IMR-90 (cell line): ENCODE data around the gene PIGH. TPM values are rescaled to one million over a fixed set of nuclear protein-coding genes. Genes with fewer than 3 reads are reported as not detected.

Source experiments
- ATAC-seq: fragments of 200-7000 bp; cut with Tn5 transposase; 2 replicates; pipeline ENCODE4 v1.9.1; 2020; ENCODE audit warnings: low read depth, mild to moderate bottlenecking, moderate library complexity
- BruUV-seq: library from RNA; stranded (reverse); fragments of 400-500 nt; replicated peaks from 2 replicates; lab custom pipeline; 2021; lab: Mats Ljungman, UMichigan
- CTCF ChIA-PET: fragments of 300-600 bp; formaldehyde crosslinking; extraction: SDS; loops from one replicate; lab custom pipeline; 2021; ENCODE audit warnings: antibody characterized with exemption; lab: Yijun Ruan, JAX
- POLR2A ChIA-PET: fragments of 300-600 bp; sonication (Branson Sonifier 250); formaldehyde crosslinking; loops from one replicate; lab custom pipeline; 2022; ENCODE audit warnings: antibody characterized with exemption; ENCODE audit not compliant: unreplicated experiment; lab: Charles Lee
- DNase-seq: peaks from one replicate; pipeline ENCODE4 v3.0.0; 2013
- H2AFZ ChIP-seq: replicated peaks from 2 replicates; pipeline ENCODE3; 2013; ENCODE audit warnings: low read length, mild to moderate bottlenecking; ENCODE audit not compliant: poor library complexity
- H2AK5ac ChIP-seq: 2 replicates; pipeline ENCODE4 v1.6.1; 2013; ENCODE audit warnings: low read depth, low read length, inconsistent platforms
- H2AK9ac ChIP-seq: replicated peaks from 2 replicates; pipeline ENCODE3; 2013; ENCODE audit warnings: mild to moderate bottlenecking, low read depth, low read length, moderate library complexity; ENCODE audit not compliant: poor library complexity
- H2BK120ac ChIP-seq: 2 replicates; pipeline ENCODE4 v1.6.1; 2013; ENCODE audit warnings: low read depth, low read length, inconsistent platforms
- H2BK15ac ChIP-seq: 3 replicates; pipeline ENCODE4 v1.6.1; 2013; ENCODE audit warnings: low read depth, low read length, inconsistent platforms
- H2BK20ac ChIP-seq: 2 replicates; pipeline ENCODE4 v1.6.1; 2013; ENCODE audit warnings: low read depth, mild to moderate bottlenecking, inconsistent platforms, low read length, moderate library complexity
- H2BK5ac ChIP-seq: 2 replicates; pipeline ENCODE4 v1.6.1; 2013; ENCODE audit warnings: mild to moderate bottlenecking, low read depth, low read length, inconsistent platforms; ENCODE audit not compliant: poor library complexity, severe bottlenecking
- H3K14ac ChIP-seq: replicated peaks from 2 replicates; pipeline ENCODE4 v1.6.1; 2013; ENCODE audit warnings: low read depth, low read length, inconsistent platforms
- H3K18ac ChIP-seq: 2 replicates; pipeline ENCODE4 v1.6.1; 2013; ENCODE audit warnings: low read depth, low read length, control low read depth
- H3K23ac ChIP-seq: 2 replicates; pipeline ENCODE4 v1.6.1; 2013; ENCODE audit warnings: low read depth, low read length, inconsistent platforms
- H3K27ac ChIP-seq: 2 replicates; pipeline ENCODE4 v1.5.1; 2013; ENCODE audit warnings: mild to moderate bottlenecking, control low read depth, low read length; ENCODE audit not compliant: insufficient read depth
- H3K27me3 ChIP-seq: 2 replicates; pipeline ENCODE4 v1.6.1; 2013; ENCODE audit warnings: low read length; ENCODE audit not compliant: control insufficient read depth, insufficient read depth
- H3K36me3 ChIP-seq: 2 replicates; pipeline ENCODE4 v1.6.1; 2013; ENCODE audit warnings: low read length, mixed read lengths; ENCODE audit not compliant: control insufficient read depth, insufficient read depth
- H3K4ac ChIP-seq: 2 replicates; pipeline ENCODE4 v1.6.1; 2013; ENCODE audit warnings: low read depth, low read length, inconsistent platforms
- H3K4me1 ChIP-seq: 2 replicates; pipeline ENCODE4 v1.6.1; 2013; ENCODE audit warnings: low read length, mixed read lengths; ENCODE audit not compliant: control insufficient read depth, insufficient read depth
- H3K4me2 ChIP-seq: 2 replicates; pipeline ENCODE4 v1.6.1; 2013; ENCODE audit warnings: low read depth, mild to moderate bottlenecking, control low read depth, low read length, moderate library complexity
- H3K4me3 ChIP-seq: 2 replicates; pipeline ENCODE4 v1.5.1; 2013; ENCODE audit warnings: low read depth, mild to moderate bottlenecking, control low read depth, low read length, moderate library complexity; ENCODE audit not compliant: insufficient read depth
- H3K56ac ChIP-seq: 2 replicates; pipeline ENCODE4 v1.6.1; 2013; ENCODE audit warnings: low read length, inconsistent platforms; ENCODE audit not compliant: insufficient read depth; ENCODE audit errors: extremely low read depth
- H3K79me1 ChIP-seq, 2 experiments: 2 replicates each; pipeline ENCODE4 v1.6.1; 2013; ENCODE audit warnings: low read length in 2 of 2, inconsistent platforms in 1 of 2, low read depth in 1 of 2
- H3K9ac ChIP-seq: 2 replicates; pipeline ENCODE4 v1.6.1; 2013; ENCODE audit warnings: low read depth, low read length, control low read depth
- H3K9me1 ChIP-seq: 2 replicates; pipeline ENCODE4 v1.6.1; 2013; ENCODE audit warnings: low read length, inconsistent platforms; ENCODE audit not compliant: insufficient read depth
- H3K9me3 ChIP-seq: 2 replicates; pipeline ENCODE4 v1.6.1; 2013; ENCODE audit warnings: low read length; ENCODE audit not compliant: control insufficient read depth, insufficient read depth
- H4K20me1 ChIP-seq: 2 replicates; pipeline ENCODE4 v1.6.1; 2013; ENCODE audit warnings: low read length, inconsistent platforms; ENCODE audit not compliant: insufficient read depth
- H4K5ac ChIP-seq: 2 replicates; pipeline ENCODE4 v1.6.1; 2013; ENCODE audit warnings: mild to moderate bottlenecking, low read depth, low read length, control low read depth
- H4K8ac ChIP-seq, 2 experiments: 2 replicates each; pipeline ENCODE4 v1.6.1; 2013; ENCODE audit warnings: low read depth in 2 of 2, low read length in 2 of 2, control low read depth in 1 of 2, inconsistent platforms in 1 of 2
- H4K91ac ChIP-seq: 2 replicates; pipeline ENCODE4 v1.6.1; 2013; ENCODE audit warnings: low read depth, low read length, inconsistent platforms; ENCODE audit not compliant: insufficient read depth
- BHLHE40 ChIP-seq: fragments of 150-350 bp; IDR thresholded peaks from 2 replicates; pipeline ENCODE4 v1.6.1; 2016; ENCODE audit warnings: mild to moderate bottlenecking, low read depth, low read length
- CEBPB ChIP-seq: IDR thresholded peaks from 2 replicates; pipeline ENCODE4 v1.6.1; 2012; ENCODE audit warnings: low read depth, low read length, improper control_type of control experiment
- CHD1 ChIP-seq: IDR thresholded peaks from 2 replicates; pipeline ENCODE4 v1.6.1; 2012; ENCODE audit warnings: low read depth, low read length, improper control_type of control experiment
- FOS ChIP-seq: fragments of 150-350 bp; IDR thresholded peaks from 2 replicates; pipeline ENCODE4 v1.6.1; 2016; ENCODE audit warnings: low read depth, low read length
- MAFK ChIP-seq: IDR thresholded peaks from 2 replicates; pipeline ENCODE4 v1.6.1; 2012; ENCODE audit warnings: low read depth, low read length, improper control_type of control experiment
- MAZ ChIP-seq: IDR thresholded peaks from 2 replicates; pipeline ENCODE4 v1.6.1; 2012; ENCODE audit warnings: low read depth, mild to moderate bottlenecking, low read length, improper control_type of control experiment, moderate library complexity, borderline replicate concordance
- MXI1 ChIP-seq: IDR thresholded peaks from 2 replicates; pipeline ENCODE4 v1.6.1; 2012; ENCODE audit warnings: low read depth, mild to moderate bottlenecking, low read length, moderate library complexity, borderline replicate concordance
- NFE2L2 ChIP-seq: fragments of 150-350 bp; IDR thresholded peaks from 2 replicates; pipeline ENCODE4 v1.6.1; 2016; ENCODE audit warnings: low read depth, mild to moderate bottlenecking, low read length
- POLR2A ChIP-seq: IDR thresholded peaks from 2 replicates; pipeline ENCODE4 v1.6.1; 2012; ENCODE audit warnings: mild to moderate bottlenecking, low read depth, low read length
- RAD21 ChIP-seq: IDR thresholded peaks from 2 replicates; pipeline ENCODE4 v1.6.1; 2012; ENCODE audit warnings: low read length, improper control_type of control experiment
- RCOR1 ChIP-seq: IDR thresholded peaks from 2 replicates; pipeline ENCODE4 v1.6.1; 2012; ENCODE audit warnings: mild to moderate bottlenecking, low read length, improper control_type of control experiment; ENCODE audit not compliant: insufficient replicate concordance
- RFX5 ChIP-seq: IDR thresholded peaks from 2 replicates; pipeline ENCODE4 v1.8.0; 2012; ENCODE audit warnings: low read depth, mild to moderate bottlenecking, low read length, moderate library complexity
- SMC3 ChIP-seq: fragments of 150-350 bp; IDR thresholded peaks from 2 replicates; pipeline ENCODE4 v1.6.1; 2016; ENCODE audit warnings: low read depth, mild to moderate bottlenecking, antibody characterized with exemption, low read length, moderate library complexity
- WGBS, 2 experiments: methylation state at CpG; one replicate each; pipeline versions ENCODE4 v1.1.5 to v1.1.7; 2013; ENCODE audit warnings: missing lambda C conversion rate in 2 of 2; ENCODE audit not compliant: insufficient read length in 1 of 2; ENCODE audit errors: extremely low coverage in 2 of 2; 5-methylcytosine and 5-hydroxymethylcytosine counted together
- dilution Hi-C: fragments of 300-500 bp; cut with HindIII; formaldehyde crosslinking; loops from one replicate; pipeline ENCODE4 v1.14.3; 2018; ENCODE audit warnings: low sequenced_read_pairs; ENCODE audit not compliant: unreplicated experiment
- in situ Hi-C: fragments of 300-500 bp; cut with MboI; formaldehyde crosslinking; loops from 3 replicates; pipeline ENCODE4 v1.14.3; 2019; ENCODE audit warnings: low sequenced_read_pairs, inconsistent platforms, mixed read lengths
- intact Hi-C: fragments of 100-400 bp; cut with micrococcal nuclease; formaldehyde crosslinking; loops from 2 replicates; pipeline ENCODE4 v1.10.0; 2022
- polyA plus RNA-seq, 3 experiments: library from polyadenylated mRNA; depleted of rRNA; stranded (reverse); fragments of >200 nt; gene quantifications; 2 replicates each; pipeline ENCODE4 v1.2.3, GENCODE V29; 2012; ENCODE audit warnings: low replicate concordance in 1 of 3
- total RNA-seq: library from RNA; depleted of rRNA; stranded (reverse); fragments of >200 nt; gene quantifications from 2 replicates; pipeline ENCODE4 v1.2.3, GENCODE V29; 2012
- TF ChIP-seq, protein P1 (sequence below): conservative IDR thresholded peaks from 2 replicates; pipeline ENCODE4 v1.5.1; 2012; ENCODE audit warnings: mild to moderate bottlenecking, low read depth, low read length, improper control_type of control experiment
- TF ChIP-seq, protein P2 (sequence below): fragments of 150-350 bp; IDR thresholded peaks from 2 replicates; pipeline ENCODE4 v1.6.1; 2017; ENCODE audit warnings: mild to moderate bottlenecking, antibody characterized with exemption, low read length, low read depth
- TF ChIP-seq, protein P3 (sequence below): fragments of 150-350 bp; IDR thresholded peaks from 2 replicates; pipeline ENCODE4 v1.6.1; 2016; ENCODE audit warnings: low read depth, mild to moderate bottlenecking, low read length, moderate library complexity, borderline replicate concordance

Gene PIGH
- total and polyA plus RNA-seq, 2 of the 4 experiments (the other 2 are of a cell fraction): 7.9 to 13.5 TPM

DNA sequence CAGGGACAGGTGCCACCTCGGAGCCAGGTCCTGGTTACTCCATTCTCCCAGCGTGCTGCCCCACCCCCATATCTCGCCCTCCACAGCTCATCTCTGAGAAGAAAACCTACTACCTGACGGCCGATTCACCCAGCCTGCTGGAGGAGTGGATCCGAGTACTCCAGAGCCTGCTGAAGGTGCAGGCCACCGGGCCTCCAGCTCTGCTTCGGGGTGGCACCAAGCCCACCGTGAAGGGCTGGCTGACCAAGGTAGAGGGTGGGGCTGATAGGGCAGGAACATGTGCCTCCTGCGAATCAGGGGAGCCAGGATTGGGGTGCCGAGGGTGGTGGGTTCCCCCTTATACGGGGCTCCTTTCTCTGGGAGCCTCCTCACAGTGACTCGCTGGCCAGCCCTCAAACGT, 25.9 kb downstream of the PIGH start:
- no peak overlapping the region for H3K9ac ChIP-seq

More for the DNA sequence above, 25.9 kb downstream of the PIGH start:
- in situ Hi-C loops: no loop called here
- no peak overlapping the region for H3K4me3 ChIP-seq
- dilution Hi-C loops: no loop called here
- H3K56ac ChIP-seq: no peak overlapping the region
- H2BK15ac ChIP-seq: no peak overlapping the region
- no peak overlapping the region for H3K4ac ChIP-seq
- no peak overlapping the region for H2AK9ac ChIP-seq
- TF ChIP-seq MAFK (no peak), SMC3 (no peak), BHLHE40 (no peak), RCOR1 (no peak), MXI1 (no peak), RFX5 (no peak), POLR2A (no peak), RAD21 (no peak), NFE2L2 (no peak), MAZ (no peak), FOS (no peak), CHD1 (no peak), CEBPB (no peak)
- TF ChIP-seq, protein P1, sequence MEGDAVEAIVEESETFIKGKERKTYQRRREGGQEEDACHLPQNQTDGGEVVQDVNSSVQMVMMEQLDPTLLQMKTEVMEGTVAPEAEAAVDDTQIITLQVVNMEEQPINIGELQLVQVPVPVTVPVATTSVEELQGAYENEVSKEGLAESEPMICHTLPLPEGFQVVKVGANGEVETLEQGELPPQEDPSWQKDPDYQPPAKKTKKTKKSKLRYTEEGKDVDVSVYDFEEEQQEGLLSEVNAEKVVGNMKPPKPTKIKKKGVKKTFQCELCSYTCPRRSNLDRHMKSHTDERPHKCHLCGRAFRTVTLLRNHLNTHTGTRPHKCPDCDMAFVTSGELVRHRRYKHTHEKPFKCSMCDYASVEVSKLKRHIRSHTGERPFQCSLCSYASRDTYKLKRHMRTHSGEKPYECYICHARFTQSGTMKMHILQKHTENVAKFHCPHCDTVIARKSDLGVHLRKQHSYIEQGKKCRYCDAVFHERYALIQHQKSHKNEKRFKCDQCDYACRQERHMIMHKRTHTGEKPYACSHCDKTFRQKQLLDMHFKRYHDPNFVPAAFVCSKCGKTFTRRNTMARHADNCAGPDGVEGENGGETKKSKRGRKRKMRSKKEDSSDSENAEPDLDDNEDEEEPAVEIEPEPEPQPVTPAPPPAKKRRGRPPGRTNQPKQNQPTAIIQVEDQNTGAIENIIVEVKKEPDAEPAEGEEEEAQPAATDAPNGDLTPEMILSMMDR: no peak
- TF ChIP-seq, protein P2, sequence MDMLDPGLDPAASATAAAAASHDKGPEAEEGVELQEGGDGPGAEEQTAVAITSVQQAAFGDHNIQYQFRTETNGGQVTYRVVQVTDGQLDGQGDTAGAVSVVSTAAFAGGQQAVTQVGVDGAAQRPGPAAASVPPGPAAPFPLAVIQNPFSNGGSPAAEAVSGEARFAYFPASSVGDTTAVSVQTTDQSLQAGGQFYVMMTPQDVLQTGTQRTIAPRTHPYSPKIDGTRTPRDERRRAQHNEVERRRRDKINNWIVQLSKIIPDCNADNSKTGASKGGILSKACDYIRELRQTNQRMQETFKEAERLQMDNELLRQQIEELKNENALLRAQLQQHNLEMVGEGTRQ: no peak
- TF ChIP-seq, protein P3, sequence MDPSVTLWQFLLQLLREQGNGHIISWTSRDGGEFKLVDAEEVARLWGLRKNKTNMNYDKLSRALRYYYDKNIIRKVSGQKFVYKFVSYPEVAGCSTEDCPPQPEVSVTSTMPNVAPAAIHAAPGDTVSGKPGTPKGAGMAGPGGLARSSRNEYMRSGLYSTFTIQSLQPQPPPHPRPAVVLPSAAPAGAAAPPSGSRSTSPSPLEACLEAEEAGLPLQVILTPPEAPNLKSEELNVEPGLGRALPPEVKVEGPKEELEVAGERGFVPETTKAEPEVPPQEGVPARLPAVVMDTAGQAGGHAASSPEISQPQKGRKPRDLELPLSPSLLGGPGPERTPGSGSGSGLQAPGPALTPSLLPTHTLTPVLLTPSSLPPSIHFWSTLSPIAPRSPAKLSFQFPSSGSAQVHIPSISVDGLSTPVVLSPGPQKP: no peak
- H3K9me1 ChIP-seq: 0 out of 2 replicates have a peak, but pooled peaks cover 3% of the 10 kb centered on the region
- peaks cover 6% of the 10 kb centered on the region for H3K27me3 ChIP-seq
- no peak overlapping the region for H4K5ac ChIP-seq
- CTCF ChIA-PET: no interaction called here
- no peaks in the 10 kb centered on the region for H3K9me3 ChIP-seq
- no peak overlapping the region for H2AFZ ChIP-seq
- H3K23ac ChIP-seq: no peak overlapping the region
- ATAC-seq (no peak), DNase-seq (no peak)
- H3K4me2 ChIP-seq: no peak overlapping the region
- H2BK20ac ChIP-seq: no peak overlapping the region
- no peak overlapping the region for H2AK5ac ChIP-seq
- no peaks in the 10 kb centered on the region for H3K79me1 ChIP-seq
- WGBS, 2 experiments: 80% methylated on average over 2 of the region's 14 CpGs; no CpG with 5 or more reads in 1 of the 2 experiments
- BruUV-seq: no TSS peak
- no peak overlapping the region for H3K18ac ChIP-seq
- no peak overlapping the region for H2BK120ac ChIP-seq
- H3K36me3 ChIP-seq: no peaks in the 10 kb centered on the region
- no peak overlapping the region for H2BK5ac ChIP-seq
- intact Hi-C loops: no loop called here
- no peak overlapping the region for H3K27ac ChIP-seq
- H4K8ac ChIP-seq: no peak overlapping the region
- no peaks in the 10 kb centered on the region for H4K20me1 ChIP-seq
- POLR2A ChIA-PET: no interaction called here
- H4K91ac ChIP-seq: no peak overlapping the region
- no peaks in the 10 kb centered on the region for H3K4me1 ChIP-seq
- H3K14ac ChIP-seq: no peak overlapping the region
